ENCODE data around the gene HOXC10.
A peak's percentile ranks its signal among the peaks of the same experiment; 100 is the strongest.

Gene HOXC10

GRCh38 chr12:54017027-54017788, 32.3 kb downstream of the HOXC10 start:
- no peak for DNase-seq

GRCh38 chr12:54017878-54018467, 33.0 kb downstream of the HOXC10 start:
- peak; percentile 83 for DNase-seq

- no peak for DNase-seq
These were observed 33.6 kb downstream of the HOXC10 start for GRCh38 chr12:54018468-54018984.

- DNase-seq, result no peak
These were observed 34.3 kb downstream of the HOXC10 start for GRCh38 chr12:54019091-54019811.

- no peak for DNase-seq
These were observed 35.1 kb downstream of the HOXC10 start for GRCh38 chr12:54019924-54020590.

DNA sequence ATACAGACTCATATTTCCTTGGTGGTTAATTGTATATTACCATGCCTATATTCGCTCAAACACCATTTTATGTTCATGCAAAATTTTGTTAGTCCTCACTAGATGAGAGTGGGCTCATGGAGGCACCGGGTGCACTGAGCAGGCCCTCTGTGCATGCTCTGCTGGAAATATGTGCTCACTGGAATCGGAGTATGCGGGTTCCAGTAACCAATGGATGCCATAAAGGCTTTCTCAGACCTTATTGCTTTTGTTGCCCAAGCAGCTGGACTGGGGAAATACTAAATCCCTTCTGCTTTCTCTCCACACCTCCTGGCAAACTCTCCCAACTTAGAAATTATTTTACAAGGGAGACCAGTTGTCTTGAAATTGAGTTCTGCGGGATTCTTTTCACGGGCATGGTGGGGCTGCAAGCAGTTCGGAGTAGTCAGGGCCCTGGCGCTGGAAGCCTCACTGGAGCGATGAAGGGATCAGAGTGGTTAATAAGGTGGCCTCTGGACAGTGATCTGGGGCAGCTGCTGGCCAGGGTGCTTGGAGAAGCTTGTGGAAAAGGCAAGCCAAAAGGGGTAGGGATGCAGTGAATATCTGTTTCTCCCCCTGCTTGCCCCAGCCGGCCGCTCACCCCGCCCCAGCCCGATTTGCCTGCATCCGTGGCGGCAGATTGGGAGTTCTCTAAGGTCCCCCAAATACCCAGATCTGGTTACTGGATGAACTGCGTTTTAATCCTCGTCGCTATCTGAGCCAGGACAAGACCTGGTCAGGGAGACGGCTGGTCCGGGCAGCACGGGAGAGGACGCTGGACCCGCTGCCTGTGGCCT, 35.9 kb downstream of the HOXC10 start:
- no peak for DNase-seq

DNA sequence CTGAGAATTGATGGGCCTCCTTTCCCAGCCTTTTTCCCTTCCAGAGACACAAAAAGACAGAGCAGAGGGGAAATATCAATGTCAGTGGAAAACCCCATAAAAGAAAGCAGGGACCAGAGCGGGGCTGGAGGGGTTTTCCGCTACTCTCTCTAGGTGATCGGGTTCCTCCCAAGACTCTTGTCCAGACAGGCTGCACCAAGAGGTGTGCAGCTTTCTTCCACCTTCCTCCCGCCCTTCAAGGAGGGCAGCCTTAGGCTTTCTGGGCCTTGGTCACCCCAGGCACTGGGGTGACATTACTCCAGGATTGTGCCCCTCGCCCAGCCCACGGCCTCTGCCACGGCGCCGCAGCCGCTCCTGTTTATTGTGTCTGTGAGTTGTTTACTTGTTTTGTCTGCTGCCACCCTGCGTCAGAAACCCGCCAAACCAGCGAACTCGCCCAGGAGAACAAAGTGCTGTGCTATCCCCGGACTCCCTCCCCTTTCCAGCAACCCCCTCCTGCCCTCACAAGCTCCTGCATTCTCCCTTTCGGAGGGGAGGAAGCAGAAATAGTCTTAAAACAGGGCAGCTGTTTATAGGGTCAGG, 36.6 kb downstream of the HOXC10 start:
- no peak for DNase-seq

DNA sequence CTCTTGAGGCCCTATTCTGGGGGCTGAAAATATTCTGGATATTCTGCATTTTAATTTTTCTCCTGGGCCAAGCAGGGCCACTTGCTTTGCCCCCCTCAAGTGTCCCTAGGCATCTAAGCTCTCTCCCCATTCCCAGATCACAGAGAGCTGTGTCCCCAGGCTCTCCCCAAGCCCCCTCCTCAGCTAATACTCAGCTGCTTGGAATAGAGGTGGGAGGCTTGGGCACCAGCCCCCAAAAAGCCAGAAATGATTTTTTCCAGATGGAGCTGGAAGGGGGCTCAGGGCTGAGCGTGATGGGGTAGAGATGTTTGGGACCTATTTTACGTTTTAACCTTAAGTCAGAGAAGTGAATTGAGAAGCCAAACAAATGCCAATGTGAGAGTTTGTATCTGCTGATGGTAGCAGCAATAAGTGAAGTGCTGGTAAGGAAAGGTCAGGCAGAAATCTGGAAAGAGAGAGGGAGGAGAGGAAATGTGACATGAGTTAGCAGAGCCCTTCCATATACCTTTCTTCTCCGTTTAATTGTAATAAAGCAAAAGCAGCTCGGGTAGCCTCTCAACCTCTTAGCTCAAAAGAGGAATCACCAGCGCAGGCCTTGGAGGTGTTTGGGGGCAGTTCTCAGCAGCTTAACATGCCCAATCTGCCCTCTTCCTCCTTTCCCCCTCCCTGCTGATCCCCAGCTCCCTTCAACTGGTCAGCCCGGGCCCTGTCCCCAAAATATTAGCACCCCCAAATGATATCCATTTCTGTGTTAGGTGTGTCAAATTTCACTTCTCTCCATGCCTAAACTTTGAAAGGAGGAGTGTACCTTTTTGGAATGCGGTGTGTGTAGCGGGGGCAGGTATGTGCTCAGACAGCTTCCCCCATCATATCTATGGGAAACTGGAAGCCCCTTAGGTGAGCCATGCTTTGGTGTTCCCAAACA, 38.3 kb downstream of the HOXC10 start:
- DNase-seq, result no peak

- DNase-seq, result no peak
These were observed 39.2 kb downstream of the HOXC10 start for GRCh38 chr12:54024127-54024526.

DNA sequence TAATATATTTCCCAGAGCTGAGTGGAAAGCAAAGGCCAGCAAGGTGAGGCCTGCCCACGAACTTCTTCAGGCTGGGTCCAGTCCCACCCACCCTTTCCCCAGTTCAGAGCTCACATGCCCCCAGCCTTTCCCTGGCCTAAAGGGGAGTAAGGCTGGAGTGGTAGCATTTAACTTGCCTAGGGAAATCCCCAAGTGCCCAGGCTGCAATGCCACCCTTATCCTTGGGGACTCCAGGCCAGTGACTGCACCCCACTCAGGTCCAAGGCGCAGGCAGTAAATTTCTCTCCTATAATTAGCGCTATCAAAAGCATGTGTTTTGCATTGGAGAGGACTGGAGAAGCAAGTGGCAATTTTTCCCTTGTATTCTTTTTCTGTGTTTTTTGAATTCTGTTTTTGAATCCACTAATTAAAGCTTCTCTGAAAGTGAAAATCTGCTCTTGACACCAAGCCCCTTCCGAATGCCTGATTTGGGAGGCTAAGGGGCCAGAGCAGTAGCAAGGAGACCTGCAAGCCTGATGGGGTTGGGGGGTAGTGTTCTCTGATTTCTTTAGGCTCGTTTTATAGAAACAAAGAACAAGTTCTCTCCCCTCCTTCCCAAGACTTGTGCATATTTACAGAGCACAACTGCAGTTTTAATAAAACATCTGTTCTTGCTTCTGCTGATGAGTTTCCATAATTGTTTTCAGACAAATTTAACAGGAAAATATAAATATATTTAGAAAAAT, 39.8 kb downstream of the HOXC10 start:
- no peak for DNase-seq

DNA sequence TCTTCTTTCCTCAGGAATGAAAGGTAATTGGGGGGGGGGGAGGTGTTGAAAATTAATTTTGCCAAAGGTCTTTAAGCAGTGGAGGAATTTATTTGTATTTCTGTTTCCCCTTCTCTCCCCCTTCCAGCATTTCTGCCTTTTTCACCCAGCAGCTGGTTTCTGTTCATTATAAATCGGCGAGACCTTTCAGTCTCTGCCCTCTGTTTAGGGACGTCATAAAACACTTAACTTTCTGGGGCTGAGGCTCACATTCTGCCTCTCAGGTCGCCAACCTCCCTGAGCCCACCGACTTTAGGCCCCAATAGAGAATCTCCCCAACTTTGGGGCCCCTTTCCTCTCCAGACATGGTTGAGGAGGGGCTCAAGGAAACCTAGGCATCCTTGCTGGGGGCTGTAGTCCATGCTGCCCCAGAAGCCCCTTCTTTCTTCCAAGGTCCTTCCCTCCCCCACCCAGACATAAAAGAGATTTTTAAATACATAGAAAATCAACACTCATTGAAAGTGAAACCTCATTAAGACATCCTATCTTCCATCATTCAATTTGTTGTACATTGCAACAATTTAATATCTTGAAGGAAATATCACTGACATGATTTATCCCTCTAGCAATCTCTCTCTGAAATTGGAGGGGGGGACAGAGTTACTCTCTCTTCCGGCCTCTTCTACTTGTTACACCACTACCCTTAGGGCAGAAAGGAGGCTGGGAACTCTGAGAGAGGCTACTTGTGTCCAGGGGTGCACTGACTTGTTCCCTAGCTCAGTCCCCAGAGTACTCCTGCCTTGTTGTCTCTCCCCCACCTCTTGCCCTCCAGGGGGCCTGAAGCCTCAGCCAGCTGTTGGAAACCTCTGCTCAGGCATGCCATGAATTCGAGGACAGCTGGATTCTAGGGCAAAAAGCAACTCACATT, 40.8 kb downstream of the HOXC10 start:
- no peak for DNase-seq

DNA sequence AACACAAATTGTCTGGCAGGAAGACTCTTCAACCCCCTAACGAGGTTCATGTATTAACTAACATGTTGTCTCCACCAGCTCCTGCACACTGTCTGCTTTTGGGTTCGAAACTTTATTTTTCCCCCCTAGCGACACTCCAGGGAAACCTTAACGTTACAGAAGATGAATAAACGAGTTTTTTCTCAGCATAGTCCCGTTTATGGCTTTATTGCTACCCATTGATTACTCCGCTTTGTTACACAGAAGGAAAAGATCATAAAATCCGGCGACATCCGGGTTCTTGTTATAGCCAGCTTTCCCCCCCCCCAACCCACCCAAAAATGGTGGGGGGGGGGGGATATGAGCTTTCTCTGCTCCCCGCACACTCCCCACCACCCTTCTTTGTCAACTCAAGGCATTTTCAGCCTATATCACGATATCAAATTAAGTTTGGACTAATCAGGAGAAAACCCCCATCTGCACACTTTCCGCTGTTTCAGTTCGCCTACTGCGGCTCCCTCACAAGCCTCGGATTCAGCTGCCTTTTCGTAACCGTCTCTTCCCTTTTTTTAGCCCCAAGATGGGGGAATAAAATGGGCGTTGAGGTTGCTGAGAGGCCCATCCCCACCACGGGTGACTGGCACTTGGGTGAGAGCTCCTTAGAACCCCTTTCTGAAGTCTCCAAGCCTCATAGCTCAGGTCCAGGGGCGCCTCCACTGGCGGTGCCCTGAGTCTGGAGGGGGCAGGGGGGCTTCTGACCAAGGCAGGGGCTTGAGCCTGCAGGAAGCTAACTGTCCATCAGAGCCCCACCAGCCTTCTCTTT, 41.9 kb downstream of the HOXC10 start:
- no peak for DNase-seq

DNA sequence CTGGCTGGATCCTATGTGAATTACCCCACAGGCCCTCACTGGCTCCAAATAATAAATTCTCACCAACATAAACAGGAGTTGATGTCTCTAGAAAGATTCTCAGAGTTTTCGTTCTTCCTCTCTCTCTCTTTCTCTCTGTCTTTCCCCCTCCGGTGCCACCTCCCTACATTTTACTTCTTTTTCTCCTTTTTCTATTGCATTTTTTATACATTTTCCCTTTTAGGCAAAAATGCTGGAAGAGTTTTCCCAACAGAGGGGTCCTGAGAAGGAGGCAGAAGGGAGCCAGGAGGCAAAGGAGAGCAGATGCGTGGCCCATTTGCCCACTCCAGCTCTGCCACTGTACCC, 42.5 kb downstream of the HOXC10 start:
- no peak for DNase-seq

- no peak for DNase-seq
These were observed 43.6 kb downstream of the HOXC10 start, which contains the start of gene HOXC6 for GRCh38 chr12:54028314-54029201. TSS of gene HOXC6 (plus strand) at chr12:54028440. CDS start at chr12:54028522, 82 bp downstream.

DNA sequence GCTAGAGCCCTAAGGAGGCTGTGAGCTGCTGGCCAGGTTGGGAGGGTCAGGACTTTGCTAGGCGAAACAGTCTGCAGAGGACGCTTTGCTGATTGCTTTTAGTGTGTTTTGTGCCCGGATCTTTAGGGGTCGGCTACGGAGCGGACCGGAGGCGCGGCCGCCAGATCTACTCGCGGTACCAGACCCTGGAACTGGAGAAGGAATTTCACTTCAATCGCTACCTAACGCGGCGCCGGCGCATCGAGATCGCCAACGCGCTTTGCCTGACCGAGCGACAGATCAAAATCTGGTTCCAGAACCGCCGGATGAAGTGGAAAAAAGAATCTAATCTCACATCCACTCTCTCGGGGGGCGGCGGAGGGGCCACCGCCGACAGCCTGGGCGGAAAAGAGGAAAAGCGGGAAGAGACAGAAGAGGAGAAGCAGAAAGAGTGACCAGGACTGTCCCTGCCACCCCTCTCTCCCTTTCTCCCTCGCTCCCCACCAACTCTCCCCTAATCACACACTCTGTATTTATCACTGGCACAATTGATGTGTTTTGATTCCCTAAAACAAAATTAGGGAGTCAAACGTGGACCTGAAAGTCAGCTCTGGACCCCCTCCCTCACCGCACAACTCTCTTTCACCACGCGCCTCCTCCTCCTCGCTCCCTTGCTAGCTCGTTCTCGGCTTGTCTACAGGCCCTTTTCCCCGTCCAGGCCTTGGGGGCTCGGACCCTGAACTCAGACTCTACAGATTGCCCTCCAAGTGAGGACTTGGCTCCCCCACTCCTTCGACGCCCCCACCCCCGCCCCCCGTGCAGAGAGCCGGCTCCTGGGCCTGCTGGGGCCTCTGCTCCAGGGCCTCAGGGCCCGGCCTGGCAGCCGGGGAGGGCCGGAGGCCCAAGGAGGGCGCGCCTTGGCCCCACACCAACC, 44.8 kb downstream of the HOXC10 start:
- DNase-seq, result no peak

DNA sequence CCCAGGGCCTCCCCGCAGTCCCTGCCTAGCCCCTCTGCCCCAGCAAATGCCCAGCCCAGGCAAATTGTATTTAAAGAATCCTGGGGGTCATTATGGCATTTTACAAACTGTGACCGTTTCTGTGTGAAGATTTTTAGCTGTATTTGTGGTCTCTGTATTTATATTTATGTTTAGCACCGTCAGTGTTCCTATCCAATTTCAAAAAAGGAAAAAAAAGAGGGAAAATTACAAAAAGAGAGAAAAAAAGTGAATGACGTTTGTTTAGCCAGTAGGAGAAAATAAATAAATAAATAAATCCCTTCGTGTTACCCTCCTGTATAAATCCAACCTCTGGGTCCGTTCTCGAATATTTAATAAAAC, 45.5 kb downstream of the HOXC10 start:
- DNase-seq, result no peak
